GM13976 (cell line): ENCODE results near the gene SNX27.

Source experiments
- DNase-seq: peaks from one replicate; pipeline ENCODE4 v3.0.0; 2012; ENCODE audit warnings: low spot score
- in situ Hi-C: fragments of 300-500 bp; cut with MboI; formaldehyde crosslinking; loops from one replicate; pipeline ENCODE4 v1.12.0; 2022; ENCODE audit warnings: low sequenced_read_pairs, mixed read lengths, inconsistent platforms; ENCODE audit not compliant: unreplicated experiment
- TF ChIP-seq, protein P1 (sequence below): IDR thresholded peaks from 2 replicates; pipeline ENCODE4 v1.5.1; 2012; ENCODE audit warnings: borderline replicate concordance, mild to moderate bottlenecking; ENCODE audit not compliant: insufficient read depth; ENCODE audit errors: extremely low read depth, missing control alignments, control extremely low read depth

Gene SNX27

GRCh38 chr1:151693057-151693651 is 81.3 kb downstream of the SNX27 start:
- TF ChIP-seq, protein P1, sequence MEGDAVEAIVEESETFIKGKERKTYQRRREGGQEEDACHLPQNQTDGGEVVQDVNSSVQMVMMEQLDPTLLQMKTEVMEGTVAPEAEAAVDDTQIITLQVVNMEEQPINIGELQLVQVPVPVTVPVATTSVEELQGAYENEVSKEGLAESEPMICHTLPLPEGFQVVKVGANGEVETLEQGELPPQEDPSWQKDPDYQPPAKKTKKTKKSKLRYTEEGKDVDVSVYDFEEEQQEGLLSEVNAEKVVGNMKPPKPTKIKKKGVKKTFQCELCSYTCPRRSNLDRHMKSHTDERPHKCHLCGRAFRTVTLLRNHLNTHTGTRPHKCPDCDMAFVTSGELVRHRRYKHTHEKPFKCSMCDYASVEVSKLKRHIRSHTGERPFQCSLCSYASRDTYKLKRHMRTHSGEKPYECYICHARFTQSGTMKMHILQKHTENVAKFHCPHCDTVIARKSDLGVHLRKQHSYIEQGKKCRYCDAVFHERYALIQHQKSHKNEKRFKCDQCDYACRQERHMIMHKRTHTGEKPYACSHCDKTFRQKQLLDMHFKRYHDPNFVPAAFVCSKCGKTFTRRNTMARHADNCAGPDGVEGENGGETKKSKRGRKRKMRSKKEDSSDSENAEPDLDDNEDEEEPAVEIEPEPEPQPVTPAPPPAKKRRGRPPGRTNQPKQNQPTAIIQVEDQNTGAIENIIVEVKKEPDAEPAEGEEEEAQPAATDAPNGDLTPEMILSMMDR: peak; percentile 29
- no peak for DNase-seq
- in situ Hi-C loops: no loop called here

DNA sequence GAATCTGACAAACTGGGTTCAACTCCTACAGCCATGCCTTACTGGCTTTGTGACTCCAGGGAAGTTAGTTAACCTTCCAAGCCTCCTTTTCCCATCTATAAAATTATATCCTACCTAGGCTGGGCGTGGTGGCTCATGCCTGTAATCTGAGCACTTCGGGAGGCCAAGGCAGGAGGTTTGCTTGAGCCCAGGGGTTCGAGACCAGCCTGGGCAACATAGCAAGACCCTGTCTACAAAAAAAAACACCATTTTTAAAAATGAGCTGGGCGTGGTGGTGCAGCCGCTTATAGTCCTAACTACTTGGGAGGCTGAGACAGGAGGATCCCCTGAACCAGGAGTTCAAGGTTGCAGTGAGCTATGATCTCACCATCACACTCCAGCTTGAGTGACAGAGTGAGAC is 89.7 kb downstream of the SNX27 start:
- DNase-seq: no peak
- in situ Hi-C loops: no loop called here
- TF ChIP-seq, protein P1: no peak

DNA sequence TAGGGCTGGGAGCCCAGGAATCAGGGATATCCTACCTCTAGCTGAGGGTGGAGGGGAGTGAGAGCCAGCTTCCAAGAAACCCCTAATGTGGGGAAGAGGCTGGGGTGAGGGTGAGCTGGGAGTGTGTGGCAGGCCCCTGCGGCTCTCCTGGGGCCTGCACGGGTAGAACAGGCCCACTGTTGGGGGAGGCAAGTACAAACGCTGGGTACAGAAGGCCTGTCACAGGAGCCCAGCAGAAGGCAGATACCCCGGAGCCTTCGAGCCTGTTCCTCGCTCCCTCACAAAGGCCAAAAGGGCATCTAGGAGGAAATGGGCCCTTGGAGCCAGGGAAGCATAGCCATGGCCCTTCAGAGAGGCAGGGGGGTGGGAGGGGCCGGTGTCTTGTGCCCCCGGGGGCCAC is 91.1 kb downstream of the SNX27 start:
- TF ChIP-seq, protein P1: no peak
- in situ Hi-C loops: no loop called here
- no peak for DNase-seq

GRCh38 chr1:151703813-151704212 is 92.0 kb downstream of the SNX27 start:
- in situ Hi-C loops: no loop called here
- TF ChIP-seq, protein P1: no peak
- no peak for DNase-seq

GRCh38 chr1:151704246-151704645 is 92.4 kb downstream of the SNX27 start:
- in situ Hi-C loops: no loop called here
- DNase-seq: no peak
- TF ChIP-seq, protein P1: no peak

DNA sequence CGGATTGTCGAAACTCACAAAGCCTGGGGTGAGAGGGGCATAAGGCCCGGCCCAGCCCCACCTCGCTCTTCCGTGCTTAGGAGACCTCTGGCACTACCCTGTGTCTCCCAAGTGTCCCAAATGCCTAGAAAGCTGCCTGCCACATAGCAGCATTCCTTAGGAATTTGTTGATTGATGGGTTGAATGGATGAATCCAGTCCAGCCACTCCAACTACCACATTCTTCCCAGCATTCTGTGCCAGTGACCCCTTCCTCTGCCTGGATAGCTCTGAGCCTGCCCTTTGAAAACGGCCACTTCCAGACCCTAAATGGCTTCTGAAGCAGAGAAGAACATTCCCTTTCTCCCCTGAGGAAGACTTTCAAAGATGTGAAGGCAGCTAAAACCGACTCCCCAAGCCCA is 93.3 kb downstream of the SNX27 start:
- in situ Hi-C loops: no loop called here
- TF ChIP-seq, protein P1: no peak

More for the DNA sequence above, 93.3 kb downstream of the SNX27 start:
- no peak for DNase-seq
